GM21717 (cell line): ENCODE results near the gene BCL2.

ENCODE experiments used
- ATAC-seq: cut with Tn5 transposase; IDR thresholded peaks from one replicate; pipeline ENCODE4 v1.9.1; 2021; ENCODE audit warnings: mild to moderate bottlenecking, moderate library complexity; ENCODE audit not compliant: unreplicated experiment

Gene BCL2

GRCh38 chr18:63098018-63098981 is 221.3 kb downstream of the BCL2 start:
- peak; percentile 89 for ATAC-seq

- ATAC-seq: no peak
Observed at GRCh38 chr18:63097178-63097577, 222.4 kb downstream of the BCL2 start.

- ATAC-seq: no peak
Observed at GRCh38 chr18:63096327-63096874, 223.2 kb downstream of the BCL2 start.

GRCh38 chr18:63095768-63096167 is 223.8 kb downstream of the BCL2 start:
- no peak for ATAC-seq

GRCh38 chr18:63091671-63092364 is 227.8 kb downstream of the BCL2 start:
- ATAC-seq: no peak

- ATAC-seq: no peak
Observed at GRCh38 chr18:63090334-63090733, 229.2 kb downstream of the BCL2 start.

- no peak for ATAC-seq
Observed at GRCh38 chr18:63089041-63089440, 230.5 kb downstream of the BCL2 start.

GRCh38 chr18:63088262-63088661 is 231.3 kb downstream of the BCL2 start:
- ATAC-seq: no peak

- ATAC-seq: no peak
Observed at GRCh38 chr18:63087421-63088230, 231.9 kb downstream of the BCL2 start.

- no peak for ATAC-seq
Observed at GRCh38 chr18:63085611-63086010, 234.0 kb downstream of the BCL2 start.

- no peak for ATAC-seq
Observed at GRCh38 chr18:63084219-63084618, 235.3 kb downstream of the BCL2 start.

- ATAC-seq: no peak
Observed at GRCh38 chr18:63083555-63083954, 236.0 kb downstream of the BCL2 start.

- ATAC-seq: no peak
Observed at GRCh38 chr18:63083020-63083531, 236.5 kb downstream of the BCL2 start.

GRCh38 chr18:63082366-63083019 is 237.1 kb downstream of the BCL2 start:
- ATAC-seq: no peak

GRCh38 chr18:63079114-63079513 is 240.5 kb downstream of the BCL2 start:
- peak; percentile 52 for ATAC-seq

- ATAC-seq: peak; percentile 85
Observed at GRCh38 chr18:63078471-63078870, 241.1 kb downstream of the BCL2 start.

GRCh38 chr18:63074981-63075404 is 244.6 kb downstream of the BCL2 start:
- no peak for ATAC-seq

GRCh38 chr18:63073481-63073880 is 246.1 kb downstream of the BCL2 start:
- no peak for ATAC-seq
